ENCODE data around the gene SFXN1.

- TF ChIP-seq POLR2AphosphoS5 (IDR thresholded peaks at IDR 0.05) (no peak), CTCF (IDR thresholded peaks at IDR 0.05) (peak; percentile 44 to 86 (median 84)), POLR2A (IDR thresholded peaks at IDR 0.05) (no peak), EP300 (IDR thresholded peaks at IDR 0.05) (no peak)
Observed at GRCh38 chr5:175534070-175534932, 55.9 kb downstream of the SFXN1 start.
